ENCODE measurements around the gene TTF1.

Gene TTF1, protein sequence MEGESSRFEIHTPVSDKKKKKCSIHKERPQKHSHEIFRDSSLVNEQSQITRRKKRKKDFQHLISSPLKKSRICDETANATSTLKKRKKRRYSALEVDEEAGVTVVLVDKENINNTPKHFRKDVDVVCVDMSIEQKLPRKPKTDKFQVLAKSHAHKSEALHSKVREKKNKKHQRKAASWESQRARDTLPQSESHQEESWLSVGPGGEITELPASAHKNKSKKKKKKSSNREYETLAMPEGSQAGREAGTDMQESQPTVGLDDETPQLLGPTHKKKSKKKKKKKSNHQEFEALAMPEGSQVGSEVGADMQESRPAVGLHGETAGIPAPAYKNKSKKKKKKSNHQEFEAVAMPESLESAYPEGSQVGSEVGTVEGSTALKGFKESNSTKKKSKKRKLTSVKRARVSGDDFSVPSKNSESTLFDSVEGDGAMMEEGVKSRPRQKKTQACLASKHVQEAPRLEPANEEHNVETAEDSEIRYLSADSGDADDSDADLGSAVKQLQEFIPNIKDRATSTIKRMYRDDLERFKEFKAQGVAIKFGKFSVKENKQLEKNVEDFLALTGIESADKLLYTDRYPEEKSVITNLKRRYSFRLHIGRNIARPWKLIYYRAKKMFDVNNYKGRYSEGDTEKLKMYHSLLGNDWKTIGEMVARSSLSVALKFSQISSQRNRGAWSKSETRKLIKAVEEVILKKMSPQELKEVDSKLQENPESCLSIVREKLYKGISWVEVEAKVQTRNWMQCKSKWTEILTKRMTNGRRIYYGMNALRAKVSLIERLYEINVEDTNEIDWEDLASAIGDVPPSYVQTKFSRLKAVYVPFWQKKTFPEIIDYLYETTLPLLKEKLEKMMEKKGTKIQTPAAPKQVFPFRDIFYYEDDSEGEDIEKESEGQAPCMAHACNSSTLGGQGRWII
- total RNA-seq = 21.5 to 47.1 (median 41.3) reads per million in 9 experiments

DNA sequence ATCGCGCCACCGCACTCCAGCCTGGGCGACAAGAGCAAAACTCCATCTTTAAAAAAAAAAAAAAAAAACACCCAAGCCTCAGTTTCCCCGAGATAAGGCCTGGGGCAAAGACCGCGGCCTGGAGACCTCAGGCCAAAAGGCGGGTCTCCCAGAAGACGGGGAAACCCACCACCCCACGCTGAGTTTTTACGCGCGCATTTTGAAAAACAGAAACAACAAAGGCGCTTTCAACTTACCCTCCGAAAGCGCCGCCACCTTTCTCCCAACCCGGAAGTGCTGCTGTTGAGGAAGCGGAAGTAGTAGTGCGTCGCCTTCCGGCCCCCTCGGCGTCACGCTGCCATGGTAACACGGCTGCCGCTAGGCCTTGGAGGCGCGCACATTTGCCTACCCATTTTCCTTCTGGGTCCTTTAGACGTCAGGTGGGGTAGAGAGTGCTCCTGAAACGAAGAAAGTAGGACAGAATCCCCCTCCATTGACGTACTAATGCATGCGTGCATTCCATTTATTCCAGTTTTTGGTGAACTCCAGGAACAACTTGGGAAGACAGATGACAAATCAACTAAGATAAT, at the start of gene TTF1:
Gene TTF1 (minus strand): TSS at position 287 of the 569 bp plus-strand sequence. CDS start 4,019 bp downstream, outside the sequence.
- Mint-ChIP-seq H3K4me3 (peak within 1 kb of the TSS; percentile 90 to 92), H3K4me1 (ENCODE audit: low read depth in 2 of 2) (peaks cover 41 to 48% of the 10 kb centered on the region in 2 donors), H3K36me3 (ENCODE audit: insufficient read depth) (peaks cover 35% of the 10 kb centered on the region), H3K27ac (peak within 1 kb of the TSS; percentile 89 to 93), H3K27me3 (peaks cover 10 to 11% of the 10 kb centered on the region in 2 donors), H3K9me3 (no peaks in the 10 kb centered on the region)
- DNase-seq (peak; percentile 92 to 93 (median 93)), ATAC-seq (replicated peaks) (peak; percentile 87)

DNA sequence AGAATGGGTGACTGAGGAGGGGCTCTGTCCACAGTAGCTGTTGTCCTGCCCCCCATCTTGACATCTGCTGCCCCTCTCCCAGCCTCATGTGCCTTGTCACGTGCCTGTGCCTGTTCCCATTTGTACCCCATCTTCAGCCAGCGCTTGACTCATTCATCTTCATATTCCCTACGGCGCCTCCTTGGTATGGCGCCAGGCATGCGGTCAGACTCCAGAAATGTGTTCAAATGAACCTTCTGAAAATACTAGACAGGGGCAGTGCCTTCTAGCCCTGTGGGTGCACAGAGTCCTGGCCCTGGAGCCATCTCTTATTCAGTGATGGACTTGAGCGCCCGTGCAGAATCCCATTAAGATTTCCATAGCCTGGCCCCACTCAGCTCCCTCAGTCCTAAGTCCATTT, 49.6 kb upstream of the TTF1 start:
- H3K4me1 Mint-ChIP-seq (ENCODE audit: low read depth in 2 of 2) = peaks cover 7 to 12% of the 10 kb centered on the region in 2 donors
- peaks cover 50% of the 10 kb centered on the region in 2 donors for H3K27me3 Mint-ChIP-seq
- no peaks in the 10 kb centered on the region for H3K9me3 Mint-ChIP-seq
- DNase-seq (no peak), ATAC-seq (replicated peaks) (no peak)
- no peak overlapping the region for H3K27ac Mint-ChIP-seq
- H3K36me3 Mint-ChIP-seq (ENCODE audit: insufficient read depth) = peaks cover 5% of the 10 kb centered on the region
- no peak overlapping the region for H3K4me3 Mint-ChIP-seq

- Mint-ChIP-seq H3K27ac (peak overlapping the region; percentile 59 to 66), H3K4me3 (peak overlapping the region; percentile 15 to 52), H3K9me3 (no peaks in the 10 kb centered on the region), H3K27me3 (peaks cover 67 to 70% of the 10 kb centered on the region in 2 donors), H3K4me1 (ENCODE audit: low read depth in 2 of 2) (peaks cover 16 to 18% of the 10 kb centered on the region in 2 donors), H3K36me3 (ENCODE audit: insufficient read depth) (peaks cover 13% of the 10 kb centered on the region)
- ATAC-seq (replicated peaks) (peak; percentile 100), DNase-seq (peak; percentile 50 to 63 (median 51))
Measured at GRCh38 chr9:132451276-132451675, 44.6 kb upstream of the TTF1 start.

- Mint-ChIP-seq H3K9me3 (no peaks in the 10 kb centered on the region), H3K4me3 (no peak overlapping the region), H3K36me3 (ENCODE audit: insufficient read depth) (peaks cover 18% of the 10 kb centered on the region), H3K4me1 (ENCODE audit: low read depth in 2 of 2) (peaks cover 16 to 18% of the 10 kb centered on the region in 2 donors), H3K27me3 (peaks cover 73 to 83% of the 10 kb centered on the region in 2 donors), H3K27ac (no peak overlapping the region)
- ATAC-seq (replicated peaks) = no peak
- DNase-seq = no peak
Measured at GRCh38 chr9:132447902-132448301, 41.3 kb upstream of the TTF1 start.

GRCh38 chr9:132447346-132447745, 40.7 kb upstream of the TTF1 start:
- peaks cover 73 to 83% of the 10 kb centered on the region in 2 donors for H3K27me3 Mint-ChIP-seq
- ATAC-seq (replicated peaks) (no peak), DNase-seq (no peak)
- no peak overlapping the region for H3K4me3 Mint-ChIP-seq
- peaks cover 16 to 17% of the 10 kb centered on the region in 2 donors for H3K4me1 Mint-ChIP-seq (ENCODE audit: low read depth in 2 of 2)
- H3K9me3 Mint-ChIP-seq = no peaks in the 10 kb centered on the region
- peaks cover 18% of the 10 kb centered on the region for H3K36me3 Mint-ChIP-seq (ENCODE audit: insufficient read depth)
- H3K27ac Mint-ChIP-seq = no peak overlapping the region

GRCh38 chr9:132446887-132447286, 40.2 kb upstream of the TTF1 start:
- no peak overlapping the region for H3K4me3 Mint-ChIP-seq
- peaks cover 18% of the 10 kb centered on the region for H3K36me3 Mint-ChIP-seq (ENCODE audit: insufficient read depth)
- H3K4me1 Mint-ChIP-seq (ENCODE audit: low read depth in 2 of 2) = peaks cover 12 to 14% of the 10 kb centered on the region in 2 donors
- H3K27me3 Mint-ChIP-seq = peaks cover 75 to 84% of the 10 kb centered on the region in 2 donors
- H3K27ac Mint-ChIP-seq = no peak overlapping the region
- DNase-seq = no peak
- no peaks in the 10 kb centered on the region for H3K9me3 Mint-ChIP-seq
- no peak for ATAC-seq (replicated peaks)

GRCh38 chr9:132443951-132444607, 37.4 kb upstream of the TTF1 start:
- Mint-ChIP-seq H3K9me3 (no peaks in the 10 kb centered on the region), H3K27ac (no peak overlapping the region)

GRCh38 chr9:132441404-132441803, 34.8 kb upstream of the TTF1 start:
- no peak overlapping the region for H3K27ac Mint-ChIP-seq
- ATAC-seq (replicated peaks) (no peak), DNase-seq (no peak)
- H3K4me3 Mint-ChIP-seq = no peak overlapping the region
- peaks cover 0 to 2% of the 10 kb centered on the region in 2 donors for H3K4me1 Mint-ChIP-seq (ENCODE audit: low read depth in 2 of 2)
- H3K9me3 Mint-ChIP-seq = no peaks in the 10 kb centered on the region
- H3K36me3 Mint-ChIP-seq (ENCODE audit: insufficient read depth) = peaks cover 4% of the 10 kb centered on the region
- H3K27me3 Mint-ChIP-seq = peaks cover 60 to 88% of the 10 kb centered on the region in 2 donors

More at GRCh38 chr9:132443951-132444607, 37.4 kb upstream of the TTF1 start:
- no peak overlapping the region for H3K4me3 Mint-ChIP-seq
- ATAC-seq (replicated peaks) (no peak), DNase-seq (no peak)
- H3K36me3 Mint-ChIP-seq (ENCODE audit: insufficient read depth) = peaks cover 4% of the 10 kb centered on the region
- H3K4me1 Mint-ChIP-seq (ENCODE audit: low read depth in 2 of 2) = peaks cover 0 to 3% of the 10 kb centered on the region in 2 donors
- peaks cover 69 to 91% of the 10 kb centered on the region in 2 donors for H3K27me3 Mint-ChIP-seq

- ATAC-seq (replicated peaks) (no peak), DNase-seq (no peak)
- H3K4me1 Mint-ChIP-seq (ENCODE audit: low read depth in 2 of 2) = peaks cover 0 to 2% of the 10 kb centered on the region in 2 donors
- H3K9me3 Mint-ChIP-seq = no peaks in the 10 kb centered on the region
- peaks cover 4% of the 10 kb centered on the region for H3K36me3 Mint-ChIP-seq (ENCODE audit: insufficient read depth)
- peaks cover 62 to 88% of the 10 kb centered on the region in 2 donors for H3K27me3 Mint-ChIP-seq
- H3K27ac Mint-ChIP-seq = no peak overlapping the region
- H3K4me3 Mint-ChIP-seq = no peak overlapping the region
Measured at GRCh38 chr9:132440735-132441134, 34.1 kb upstream of the TTF1 start.

- no peak overlapping the region for H3K4me3 Mint-ChIP-seq
- peaks cover 0 to 2% of the 10 kb centered on the region in 2 donors for H3K4me1 Mint-ChIP-seq (ENCODE audit: low read depth in 2 of 2)
- no peak overlapping the region for H3K27ac Mint-ChIP-seq
- ATAC-seq (replicated peaks) = no peak
- H3K36me3 Mint-ChIP-seq (ENCODE audit: insufficient read depth) = no peaks in the 10 kb centered on the region
- H3K27me3 Mint-ChIP-seq = peaks cover 60 to 88% of the 10 kb centered on the region in 2 donors
- no peaks in the 10 kb centered on the region for H3K9me3 Mint-ChIP-seq
- DNase-seq = no peak
Measured at GRCh38 chr9:132439153-132439552, 32.5 kb upstream of the TTF1 start.

DNA sequence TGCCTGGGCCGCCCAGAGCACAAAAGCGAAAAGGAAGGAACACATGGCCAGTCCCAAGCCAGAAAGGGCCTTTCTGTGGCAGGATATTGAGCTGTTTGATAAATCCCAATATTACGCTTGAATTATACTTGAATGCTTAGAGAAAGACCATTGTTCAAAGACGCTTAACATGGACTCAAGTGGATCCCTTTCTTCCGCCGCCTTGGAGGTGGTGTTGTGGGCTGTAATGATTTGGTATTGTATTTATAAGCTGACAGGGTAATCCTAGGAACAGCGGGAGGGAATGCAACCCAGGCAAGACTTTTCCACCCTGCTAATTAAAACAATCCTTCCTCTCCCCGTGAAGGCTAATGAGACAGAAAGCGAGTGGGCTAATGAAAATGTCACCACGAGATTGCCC, 28.2 kb upstream of the TTF1 start:
- DNase-seq (no peak), ATAC-seq (replicated peaks) (no peak)
- peaks cover 68 to 90% of the 10 kb centered on the region in 2 donors for H3K27me3 Mint-ChIP-seq
- H3K36me3 Mint-ChIP-seq (ENCODE audit: insufficient read depth) = peaks cover 7% of the 10 kb centered on the region
- H3K9me3 Mint-ChIP-seq = no peaks in the 10 kb centered on the region
- no peak overlapping the region for H3K27ac Mint-ChIP-seq
- H3K4me3 Mint-ChIP-seq = no peak overlapping the region
- H3K4me1 Mint-ChIP-seq (ENCODE audit: low read depth in 2 of 2) = peaks cover 0 to 2% of the 10 kb centered on the region in 2 donors

GRCh38 chr9:132430998-132431397, 24.4 kb upstream of the TTF1 start:
- Mint-ChIP-seq H3K4me3 (no peak overlapping the region), H3K36me3 (ENCODE audit: insufficient read depth) (peaks cover 7% of the 10 kb centered on the region), H3K4me1 (ENCODE audit: low read depth in 2 of 2) (no peaks in the 10 kb centered on the region), H3K9me3 (no peaks in the 10 kb centered on the region), H3K27me3 (peaks cover 79 to 99% of the 10 kb centered on the region in 2 donors), H3K27ac (no peak overlapping the region)
- ATAC-seq (replicated peaks) = no peak
- no peak for DNase-seq
